DMS153 treated with DMSO at 0.1 percent for 48 hours (cell line): ENCODE measurements around the gene ITPR1.
"Not testable (repeated sequence)": the region's sequence is repeated elsewhere in the genome, so short reads cannot be mapped to it uniquely, and the experiment has no call there.

ENCODE experiments used
- DNase-seq: peaks from one replicate; lab custom pipeline; 2025; ENCODE audit not compliant: unreplicated experiment; lab: John Stamatoyannopoulos, UW

Gene ITPR1

DNA sequence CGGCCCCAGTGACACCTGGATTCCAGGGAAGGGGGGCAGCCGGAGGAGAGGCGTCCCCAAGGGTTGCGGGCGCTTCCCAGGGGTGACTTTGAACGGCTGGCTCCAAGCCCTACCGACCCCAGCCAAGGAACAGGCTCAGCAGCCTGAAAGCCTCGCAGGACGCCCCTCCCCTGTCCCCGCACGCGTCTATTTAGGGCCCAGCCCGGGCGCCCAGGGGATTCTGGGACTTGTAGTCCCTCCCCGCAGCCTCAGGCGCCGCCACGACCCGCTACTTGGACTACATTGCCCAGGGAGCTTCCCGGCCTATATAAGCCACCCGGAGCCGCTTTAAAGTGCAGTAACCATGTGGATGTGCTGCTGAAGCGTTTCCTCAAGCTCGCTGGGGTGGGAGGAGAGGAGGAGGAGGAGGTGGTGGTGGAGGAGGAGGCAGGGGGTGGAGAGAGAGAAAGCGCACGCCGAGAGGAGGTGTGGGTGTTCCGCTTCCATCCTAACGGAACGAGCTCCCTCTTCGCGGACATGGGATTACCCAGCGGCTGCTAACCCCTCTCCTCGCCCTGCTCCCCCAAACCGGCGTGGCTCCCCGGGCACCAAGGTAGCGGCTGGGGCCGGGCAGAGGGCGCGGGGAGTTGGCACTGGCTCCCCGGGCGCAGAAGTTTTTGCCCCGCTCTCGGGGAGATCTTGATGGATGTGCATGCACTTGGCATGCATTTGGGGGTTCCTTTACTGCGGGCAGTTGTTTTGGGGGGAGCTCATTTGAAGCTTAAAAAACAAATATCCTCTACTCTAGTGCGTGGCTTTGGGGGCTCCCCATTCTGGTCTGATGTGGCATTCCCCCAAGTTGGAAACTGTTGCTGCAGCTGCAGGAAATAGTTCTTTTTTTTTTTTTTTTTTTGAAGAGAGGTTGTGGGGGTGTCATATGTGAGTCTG, at the start of gene ITPR1:
ITPR1 (plus strand) TSS at position 335 of the 927 bp plus-strand sequence. CDS start 23,144 bp downstream, outside the sequence.
- peak; percentile 41 for DNase-seq

DNA sequence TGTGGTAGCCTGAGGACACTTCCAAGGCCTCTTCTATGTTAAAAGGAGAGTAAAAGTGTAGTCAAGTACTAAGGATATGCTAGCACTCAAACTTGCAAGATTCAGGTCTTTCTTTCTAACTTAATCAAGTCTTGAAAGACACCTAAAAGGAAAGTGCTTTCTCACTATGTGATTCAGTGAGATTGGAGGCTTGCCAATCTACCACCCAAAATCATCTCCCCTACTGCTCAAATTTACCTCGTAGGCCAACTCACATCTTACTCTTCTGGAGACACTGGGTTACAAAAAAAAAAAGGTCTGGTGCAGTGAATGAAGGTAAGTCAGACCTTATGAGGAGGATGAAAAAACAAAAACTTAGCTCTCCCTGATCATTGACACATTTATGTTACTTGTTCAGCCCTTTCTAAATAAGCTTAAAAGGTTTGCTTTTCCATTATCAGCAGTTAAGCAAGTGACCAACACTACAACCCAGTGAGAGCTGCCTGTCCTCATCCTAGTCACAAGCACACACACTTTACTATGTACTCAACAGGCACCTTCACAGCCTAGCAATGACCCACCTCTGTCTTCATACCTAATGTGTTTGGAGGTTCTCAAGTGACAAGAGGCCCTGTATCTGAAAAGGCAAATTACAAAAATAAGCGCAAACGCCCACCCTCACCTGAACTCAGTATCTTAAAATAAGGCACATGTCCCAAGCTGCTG, 45.7 kb upstream of the ITPR1 start:
- no peak for DNase-seq

DNA sequence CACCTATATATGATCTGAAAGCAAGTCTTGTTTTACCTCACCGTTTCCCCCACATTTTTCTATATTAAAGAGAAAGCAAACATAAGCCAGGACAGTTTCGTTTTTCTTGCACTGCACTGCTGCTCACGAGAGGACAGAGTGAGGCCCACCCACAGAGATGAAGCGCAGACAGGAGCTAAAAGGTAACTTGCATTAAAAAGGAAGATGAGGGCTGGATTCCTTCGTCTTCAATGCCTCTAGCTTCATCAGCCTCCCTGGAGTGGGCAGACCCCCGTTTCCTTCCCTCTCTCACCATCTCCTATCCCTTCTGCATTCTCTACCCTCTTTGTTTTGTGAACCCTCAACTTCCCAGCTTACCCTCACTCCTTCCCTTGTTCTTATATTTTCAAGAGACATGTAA, 45.0 kb upstream of the ITPR1 start:
- DNase-seq = no peak

DNA sequence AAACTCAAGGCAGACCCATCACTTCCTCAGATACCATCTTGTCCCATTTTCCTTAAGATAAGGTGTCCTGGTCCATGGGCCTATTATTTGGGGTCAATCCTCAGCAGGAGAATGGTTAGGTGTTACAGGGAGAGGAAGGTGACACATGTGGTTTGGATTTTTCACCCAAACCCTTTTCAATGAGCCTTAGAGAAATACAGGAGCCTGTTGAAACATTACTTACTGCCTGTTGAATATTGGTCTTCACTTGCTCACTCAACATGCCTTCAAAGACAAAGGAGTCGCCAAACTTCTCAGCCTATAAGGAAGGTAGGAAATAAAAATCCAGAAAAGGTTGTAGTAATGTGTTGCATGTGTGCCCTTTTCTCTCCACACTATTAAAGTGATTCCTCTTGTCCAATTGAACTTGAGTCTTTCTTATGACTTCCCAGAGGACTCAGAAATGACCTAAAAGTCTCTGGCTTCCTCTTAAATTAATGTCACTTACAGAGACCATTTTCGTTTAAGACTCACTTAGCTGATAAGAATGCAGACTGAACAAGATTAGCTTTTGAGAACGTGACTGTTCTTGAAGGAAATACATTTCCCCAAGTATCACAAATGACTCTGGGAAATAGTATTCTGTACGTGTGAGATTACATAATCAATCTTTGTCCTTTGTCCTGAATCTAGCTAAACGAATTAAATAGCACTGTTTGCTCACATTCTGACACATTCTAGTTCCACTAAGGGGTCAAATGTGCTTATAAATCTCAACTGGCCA, 43.9 kb upstream of the ITPR1 start:
- no peak for DNase-seq

DNA sequence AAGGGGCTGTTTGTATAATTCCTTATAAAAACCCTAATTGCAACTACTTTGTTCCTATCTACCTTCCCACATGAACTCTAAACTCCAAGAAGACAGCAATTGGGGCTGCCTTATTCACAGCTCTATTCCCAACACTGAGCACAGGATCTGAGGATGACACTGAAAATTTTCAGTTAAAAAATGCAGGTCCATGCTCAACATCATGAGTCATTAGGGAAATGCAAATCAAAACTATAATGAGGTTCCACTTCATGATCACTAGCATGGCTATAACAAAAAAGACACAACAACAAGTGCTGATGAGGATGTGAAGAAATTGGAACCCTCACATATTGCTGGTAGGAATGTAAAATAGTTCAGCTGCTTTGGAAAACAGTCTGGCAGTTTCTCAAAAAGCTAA, 39.0 kb upstream of the ITPR1 start:
- DNase-seq = no peak

DNA sequence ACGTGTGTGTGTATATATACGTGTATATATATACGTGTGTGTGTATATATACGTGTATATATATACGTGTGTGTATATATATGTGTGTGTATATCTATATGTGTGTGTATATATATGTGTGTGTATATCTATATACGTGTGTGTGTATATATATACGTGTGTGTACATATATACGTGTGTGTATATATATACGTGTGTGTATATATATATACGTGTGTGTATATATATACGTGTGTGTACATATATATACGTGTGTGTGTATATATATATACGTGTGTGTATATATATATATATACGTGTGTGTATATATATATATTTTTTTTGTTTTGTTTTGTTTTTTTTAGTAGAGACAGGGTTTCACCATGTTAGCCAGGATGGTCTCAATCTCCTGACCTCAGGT, 36.4 kb upstream of the ITPR1 start:
- DNase-seq = not testable (repeated sequence)

DNA sequence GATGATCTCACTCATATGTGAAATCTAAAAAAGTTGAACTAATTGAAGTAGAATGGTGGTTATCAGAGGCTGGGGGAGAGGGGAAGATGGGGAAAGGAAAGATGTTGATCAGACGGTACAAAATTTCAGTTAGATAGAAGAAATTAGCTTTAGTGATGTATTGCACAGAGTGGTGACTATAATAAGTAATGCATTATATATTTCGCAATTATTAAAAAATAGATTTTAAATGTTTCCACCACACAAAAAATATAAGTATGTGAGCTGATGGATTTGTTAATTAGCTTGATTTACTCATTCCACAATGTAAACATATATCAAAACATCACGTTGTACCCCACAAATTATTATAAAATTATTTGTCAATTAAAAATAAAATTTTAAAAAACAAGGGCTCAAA, 34.2 kb upstream of the ITPR1 start:
- no peak for DNase-seq

DNA sequence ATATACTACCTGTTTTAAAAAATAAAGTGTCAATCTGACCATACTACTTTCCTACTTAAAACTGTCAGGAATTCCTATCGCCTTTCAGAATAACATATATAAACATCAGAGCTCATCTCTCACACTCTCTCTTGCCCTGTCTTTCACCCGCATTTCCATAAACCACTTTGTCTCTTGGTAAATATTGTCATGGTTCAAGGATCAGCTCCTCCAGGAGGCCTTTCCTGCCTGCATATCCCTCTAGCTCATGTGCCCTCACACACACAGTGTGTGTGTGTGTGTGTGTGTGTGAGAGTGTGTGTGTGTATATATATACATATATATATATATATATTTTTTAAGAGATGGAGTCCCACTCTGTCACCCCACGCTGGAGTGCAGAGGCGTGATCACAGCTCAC, 32.8 kb upstream of the ITPR1 start:
- no peak for DNase-seq

DNA sequence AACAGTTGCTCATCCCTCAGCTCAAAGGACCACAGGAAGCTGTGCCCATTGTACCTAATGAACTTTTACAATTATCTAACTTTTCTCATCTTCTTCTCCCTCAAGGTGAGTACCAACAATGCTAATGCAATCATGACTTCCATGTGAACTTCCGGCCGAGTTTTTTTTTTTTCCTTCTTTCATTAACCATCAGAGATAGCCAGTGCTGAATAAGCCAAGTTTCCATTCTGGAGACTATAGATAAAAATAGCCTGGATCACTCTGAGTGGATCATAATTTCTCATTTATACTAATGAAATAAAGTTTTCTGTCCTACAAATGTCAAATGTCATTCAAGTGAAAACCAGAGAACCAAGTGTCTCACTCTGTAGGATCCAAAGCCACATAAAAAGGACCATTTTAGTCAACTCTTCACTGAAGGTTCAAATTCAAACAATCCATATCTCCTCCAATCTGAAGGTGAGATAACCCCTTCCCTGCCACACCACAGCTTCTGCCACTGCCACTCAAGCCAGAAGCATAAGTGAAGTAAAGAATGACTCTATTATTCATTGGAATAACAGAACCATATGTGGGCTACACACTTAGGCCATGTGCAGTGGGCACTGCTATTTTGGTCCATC, 31.6 kb upstream of the ITPR1 start:
- DNase-seq = no peak

DNA sequence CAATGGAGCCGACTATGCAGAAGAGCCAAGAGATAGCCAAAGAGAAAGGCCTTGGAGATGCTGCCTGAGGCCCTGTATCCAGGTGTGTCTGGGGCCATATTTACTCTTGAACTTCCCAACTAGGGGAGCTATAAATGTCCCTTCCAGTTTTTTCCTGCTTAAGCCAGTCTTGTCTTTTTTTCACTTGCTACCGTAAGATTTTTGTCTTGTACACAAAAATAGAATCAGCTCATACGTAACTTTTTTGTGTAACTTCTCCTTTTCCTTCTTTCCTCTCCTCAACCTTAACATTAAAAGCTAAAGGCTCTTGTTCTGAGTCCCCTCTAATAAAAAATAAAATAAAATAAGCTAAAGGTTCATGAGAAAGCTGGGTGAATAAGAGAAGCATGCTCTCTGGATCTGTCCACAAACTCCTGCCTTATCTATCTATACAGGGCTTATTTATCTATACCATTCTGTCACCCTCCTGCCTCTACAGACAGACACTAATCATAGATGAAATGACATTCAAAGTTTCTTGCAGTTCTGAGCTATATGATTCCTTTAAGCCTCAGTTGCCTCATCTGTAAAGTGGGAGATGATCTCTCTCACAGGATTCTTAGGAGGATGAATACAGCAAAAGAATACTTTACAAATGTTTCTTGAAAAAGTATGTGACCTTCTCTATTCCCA, 30.6 kb upstream of the ITPR1 start:
- no peak for DNase-seq

DNA sequence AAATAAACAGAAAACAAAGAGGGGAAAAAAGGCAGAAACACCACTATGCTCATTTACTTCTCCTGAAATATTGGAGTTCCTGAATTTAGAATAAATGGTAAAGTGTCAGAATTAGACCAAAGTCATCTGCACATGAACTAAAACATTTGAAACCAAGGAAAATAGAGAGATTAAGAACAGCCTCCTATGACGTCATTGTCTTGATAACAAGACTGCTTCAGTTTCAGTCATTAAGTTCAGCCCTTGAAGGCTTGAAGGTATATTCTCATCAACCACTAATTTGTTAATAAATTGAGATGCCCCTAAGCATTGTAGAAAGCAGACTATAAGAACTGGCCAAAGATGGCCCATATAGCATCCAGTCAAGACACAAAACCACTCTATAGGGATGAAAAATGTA, 28.6 kb upstream of the ITPR1 start:
- DNase-seq = no peak

DNA sequence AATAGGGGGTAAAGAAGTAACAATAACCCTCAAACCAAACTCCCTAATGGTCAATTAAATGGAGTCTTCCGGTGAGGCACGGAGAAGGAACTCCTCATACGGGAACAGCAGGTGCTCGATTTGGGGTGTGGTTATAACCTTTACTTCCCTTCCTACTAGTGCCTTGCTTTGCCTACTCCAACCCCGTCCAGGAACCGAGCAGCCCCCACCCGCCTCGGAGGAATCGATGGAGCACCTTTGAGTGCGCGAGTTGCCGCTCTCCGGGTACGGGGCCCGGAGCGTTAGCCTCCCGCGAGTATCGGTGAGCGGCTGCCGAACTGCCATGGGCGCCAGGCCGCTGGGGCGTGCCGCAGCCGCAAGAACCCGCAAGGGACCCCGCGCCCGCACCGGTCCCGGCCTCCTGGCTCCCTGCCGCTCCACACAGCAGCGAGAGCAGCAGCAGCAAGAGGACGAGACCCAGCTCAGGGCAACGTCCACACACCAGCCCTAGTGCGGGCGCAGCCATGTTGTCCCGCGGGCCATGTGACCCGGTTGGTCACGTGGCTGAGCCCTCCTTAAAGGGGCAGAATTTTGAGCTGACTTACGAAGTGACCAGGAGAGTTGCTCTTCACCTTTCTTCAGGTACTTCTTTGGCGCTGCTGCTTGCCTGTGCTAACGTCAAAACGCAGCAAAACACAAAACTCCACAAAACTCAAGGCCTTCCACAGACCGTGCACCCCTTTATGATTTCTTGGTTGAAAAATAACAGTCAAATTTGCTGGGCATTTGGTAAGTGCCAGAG, 26.2 kb upstream of the ITPR1 start, which contains the start of gene SUMF1:
SUMF1 (minus strand) TSS at position 529 of the 781 bp plus-strand sequence; CDS start at position 505, 24 bp downstream.
- DNase-seq = peak; percentile 1

DNA sequence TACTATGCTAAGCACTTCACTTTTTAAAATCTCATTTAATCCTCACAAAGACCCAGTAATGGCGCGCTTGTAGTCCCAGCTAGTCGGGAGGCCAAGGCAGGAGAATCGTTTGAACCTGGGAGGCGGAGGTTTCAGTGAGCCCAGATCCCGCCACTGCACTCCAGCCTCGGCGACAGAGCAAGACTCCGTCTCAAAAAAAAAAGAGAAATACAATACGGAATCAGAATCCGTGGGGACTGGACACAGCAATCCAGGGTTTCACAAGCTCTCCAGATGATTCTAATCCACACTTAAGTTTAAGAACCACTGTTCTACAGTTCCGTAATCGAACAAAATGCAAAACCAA, 25.7 kb upstream of the ITPR1 start:
- DNase-seq = no peak

DNA sequence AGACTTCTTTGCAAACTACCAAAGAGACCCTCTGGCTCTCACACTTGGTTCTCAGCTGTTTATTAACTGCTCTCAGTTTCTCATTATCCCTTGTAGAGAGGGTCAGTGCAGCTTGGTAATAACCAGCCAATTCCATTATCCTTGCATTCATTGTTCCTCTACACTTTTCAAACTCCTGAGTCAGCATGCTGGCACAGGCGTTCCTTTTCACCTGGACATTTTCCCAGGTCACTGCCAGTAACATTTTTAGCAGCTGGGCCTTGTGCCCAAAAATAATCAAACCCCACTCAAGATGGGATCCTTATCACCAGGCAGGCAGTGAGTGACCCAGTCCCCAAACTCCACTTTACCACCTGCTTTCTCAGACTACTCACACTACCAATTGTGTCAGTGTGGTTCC, 21.2 kb upstream of the ITPR1 start:
- no peak for DNase-seq

DNA sequence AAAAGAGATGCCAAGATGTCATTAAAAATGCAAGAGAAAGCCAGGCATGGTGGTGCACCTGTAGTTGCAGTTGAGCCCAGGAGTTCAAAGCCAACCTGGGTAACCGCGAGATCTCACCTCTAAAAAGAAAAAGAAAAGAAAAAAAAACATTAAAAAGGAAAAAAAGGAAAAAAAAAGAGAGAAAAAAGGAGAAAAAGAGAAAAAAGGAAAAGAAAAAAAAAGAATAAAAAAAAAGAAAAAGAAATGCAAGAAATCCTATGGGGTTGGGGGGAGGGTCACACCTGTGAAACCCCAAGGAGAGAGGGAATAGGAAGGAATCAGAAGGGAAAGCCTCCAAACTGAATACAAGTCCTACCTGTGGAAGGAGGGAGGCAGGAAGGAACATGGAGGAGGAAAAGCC, 20.8 kb upstream of the ITPR1 start:
- no peak for DNase-seq

DNA sequence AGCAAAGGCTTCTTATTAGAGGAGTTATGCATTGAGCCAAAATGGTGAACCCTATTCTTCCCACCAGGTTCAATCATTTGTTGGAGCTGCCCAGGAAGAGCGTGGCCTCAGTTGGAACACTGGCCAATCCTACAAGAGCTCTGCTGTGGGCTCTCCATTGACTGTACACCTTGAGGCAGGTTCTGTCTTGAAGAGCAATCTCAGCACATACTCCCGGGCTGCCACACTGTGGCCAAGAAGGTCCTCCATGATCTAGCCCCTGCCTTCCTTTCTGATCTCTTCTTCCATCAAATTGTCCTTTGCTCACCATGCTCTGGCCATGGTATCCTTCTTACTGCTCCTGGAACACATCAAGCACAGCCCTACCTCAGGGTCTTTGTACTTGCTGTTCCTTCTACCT, 20.4 kb upstream of the ITPR1 start:
- DNase-seq = no peak

DNA sequence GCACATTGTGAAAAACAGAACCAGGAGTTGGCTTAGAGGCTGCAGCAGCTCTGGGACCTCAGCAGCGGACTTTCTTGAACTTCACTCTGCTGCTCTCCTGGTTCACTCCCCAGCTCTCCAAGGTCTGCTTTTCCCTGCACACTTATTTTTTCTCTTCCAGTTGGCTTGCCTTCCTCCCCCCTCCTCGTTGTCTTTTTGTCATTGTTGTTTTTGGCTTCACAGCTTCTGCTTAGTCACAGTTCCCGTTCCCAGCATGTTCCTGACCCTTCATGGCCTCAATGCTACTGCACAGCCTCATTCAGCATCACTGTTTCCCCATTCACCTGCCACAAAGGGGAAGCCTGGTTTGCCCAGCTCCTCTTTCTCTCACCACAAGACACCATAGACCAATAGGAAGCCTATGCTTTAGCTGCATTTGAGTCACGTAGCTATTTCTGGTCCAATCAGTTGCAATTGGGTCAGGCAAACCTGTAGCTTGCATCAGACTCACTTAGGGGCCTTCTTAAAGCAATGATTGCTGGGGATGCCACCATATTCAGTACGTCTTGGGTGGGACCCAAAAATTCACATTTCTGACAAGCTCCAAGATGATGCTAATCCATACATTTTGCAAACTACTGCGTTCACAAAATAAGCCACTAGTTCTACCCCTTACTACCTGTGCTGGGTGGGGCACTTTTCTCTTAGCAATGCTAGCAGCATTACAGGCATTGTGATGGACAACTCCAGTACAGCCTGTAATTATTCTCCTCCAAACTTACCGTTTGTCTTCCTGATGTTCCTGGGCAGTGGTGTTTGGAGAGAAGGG, 18.3 kb upstream of the ITPR1 start:
- DNase-seq = no peak

DNA sequence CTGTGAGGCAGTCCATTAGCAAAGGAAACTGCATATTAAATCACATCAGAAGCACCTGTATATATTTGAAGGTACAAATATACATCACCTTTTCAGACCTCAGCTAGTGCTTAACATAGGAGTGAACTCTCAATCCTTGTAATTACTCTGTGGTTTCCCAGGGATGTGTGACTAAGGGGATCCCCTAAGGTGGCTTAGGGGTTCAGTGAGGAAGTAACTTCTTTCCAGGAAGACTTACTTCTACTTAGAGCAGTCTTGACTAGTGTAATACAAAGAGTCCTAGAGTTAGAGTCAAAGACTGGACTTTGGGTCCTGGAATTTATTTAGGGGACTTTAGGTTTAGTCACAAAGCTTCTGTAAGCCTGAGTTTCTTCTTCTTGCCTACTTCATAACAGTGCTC, 17.3 kb upstream of the ITPR1 start:
- DNase-seq = no peak

DNA sequence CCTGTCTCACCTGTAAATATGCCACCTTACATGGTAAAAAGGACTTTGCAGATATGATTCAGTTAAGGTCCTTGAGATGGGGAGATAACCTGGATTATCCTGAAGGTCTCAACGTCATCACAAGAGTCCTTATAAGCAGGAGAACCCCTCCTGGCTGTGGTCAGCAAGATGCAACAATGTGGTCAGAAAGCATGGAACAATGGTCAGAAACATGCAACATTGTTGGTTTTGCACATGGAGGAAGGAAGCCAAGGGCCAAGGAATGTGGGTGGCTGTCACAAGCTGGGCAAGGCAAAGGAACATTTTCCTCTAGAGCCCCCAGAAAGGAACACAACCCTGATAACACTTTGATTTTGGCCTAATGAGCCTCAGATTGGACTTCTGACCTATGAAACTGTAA, 16.7 kb upstream of the ITPR1 start:
- DNase-seq = no peak
